Activated T-cell treated with anti-CD3 and anti-CD28 coated beads, Interleukin-2, amount 50 U/mL, for 24 hours (primary cell): Measurements from ENCODE around the gene DOCK7.
"Not testable (repeated sequence)": the region's sequence is repeated elsewhere in the genome, so short reads cannot be mapped to it uniquely, and the experiment has no call there.

Experiments
- DNase-seq: peaks from one replicate; pipeline ENCODE4 v3.0.0-alpha.2; 2020
- H3K27ac Mint-ChIP-seq: 2 replicates; pipeline ENCODE4 v1.8.0; 2020; ENCODE audit warnings: mild to moderate bottlenecking, mixed read lengths
- H3K27me3 Mint-ChIP-seq: 2 replicates; pipeline ENCODE4 v1.8.0; 2020; ENCODE audit warnings: mixed read lengths
- H3K36me3 Mint-ChIP-seq: 2 replicates; pipeline ENCODE4 v1.8.0; 2020; ENCODE audit warnings: low read depth, mixed read lengths
- H3K4me1 Mint-ChIP-seq: 2 replicates; pipeline ENCODE4 v1.8.0; 2020; ENCODE audit warnings: low read depth, mixed read lengths
- H3K4me3 Mint-ChIP-seq: 2 replicates; pipeline ENCODE4 v1.8.0; 2020; ENCODE audit warnings: mild to moderate bottlenecking, moderate library complexity, mixed read lengths
- H3K9me3 Mint-ChIP-seq: 2 replicates; pipeline ENCODE4 v1.8.0; 2020; ENCODE audit warnings: mixed read lengths

The DOCK7 gene

GRCh38 chr1:62608905-62609304, 79.3 kb downstream of the DOCK7 start:
- H3K9me3 Mint-ChIP-seq, result no peaks in the 10 kb centered on the region
- no peak overlapping the region for H3K4me3 Mint-ChIP-seq
- H3K27ac Mint-ChIP-seq, result no peak overlapping the region
- peaks cover 10% of the 10 kb centered on the region for H3K36me3 Mint-ChIP-seq
- DNase-seq, result no peak
- H3K4me1 Mint-ChIP-seq, result no peaks in the 10 kb centered on the region
- H3K27me3 Mint-ChIP-seq, result no peaks in the 10 kb centered on the region

GRCh38 chr1:62601457-62601856, 86.7 kb downstream of the DOCK7 start:
- Mint-ChIP-seq H3K27ac (no peak overlapping the region), H3K27me3 (no peaks in the 10 kb centered on the region), H3K36me3 (no peaks in the 10 kb centered on the region), H3K4me1 (peaks cover 2% of the 10 kb centered on the region), H3K4me3 (no peak overlapping the region), H3K9me3 (no peaks in the 10 kb centered on the region)
- DNase-seq, result no peak

- Mint-ChIP-seq H3K4me3 (no peak overlapping the region), H3K9me3 (no peaks in the 10 kb centered on the region), H3K27me3 (no peaks in the 10 kb centered on the region), H3K36me3 (no peaks in the 10 kb centered on the region), H3K27ac (no peak overlapping the region), H3K4me1 (peaks cover 2% of the 10 kb centered on the region)
- DNase-seq, result no peak
Measured at GRCh38 chr1:62599044-62599443, 89.1 kb downstream of the DOCK7 start.

GRCh38 chr1:62597281-62597680, 90.9 kb downstream of the DOCK7 start, which contains the start of gene ANGPTL3:
Gene ANGPTL3 (plus strand): TSS chr1:62597520. CDS start chr1:62597567, 47 bp downstream.
- Mint-ChIP-seq H3K36me3 (no peaks in the 10 kb centered on the region), H3K9me3 (no peaks in the 10 kb centered on the region), H3K27ac (no peak within 1 kb of the TSS), H3K27me3 (no peaks in the 10 kb centered on the region), H3K4me3 (no peak within 1 kb of the TSS), H3K4me1 (peaks cover 2% of the 10 kb centered on the region)
- no peak for DNase-seq

- H3K4me3 Mint-ChIP-seq, result no peak overlapping the region
- H3K9me3 Mint-ChIP-seq, result no peaks in the 10 kb centered on the region
- no peaks in the 10 kb centered on the region for H3K36me3 Mint-ChIP-seq
- H3K27ac Mint-ChIP-seq, result no peak overlapping the region
- peaks cover 2% of the 10 kb centered on the region for H3K4me1 Mint-ChIP-seq
- H3K27me3 Mint-ChIP-seq, result no peaks in the 10 kb centered on the region
- DNase-seq, result no peak
Measured at GRCh38 chr1:62595647-62596046, 92.5 kb downstream of the DOCK7 start.

- H3K27ac Mint-ChIP-seq, result no peak overlapping the region
- no peak for DNase-seq
- no peaks in the 10 kb centered on the region for H3K4me1 Mint-ChIP-seq
- no peak overlapping the region for H3K4me3 Mint-ChIP-seq
- H3K36me3 Mint-ChIP-seq, result no peaks in the 10 kb centered on the region
- no peaks in the 10 kb centered on the region for H3K27me3 Mint-ChIP-seq
- H3K9me3 Mint-ChIP-seq, result no peaks in the 10 kb centered on the region
Measured at GRCh38 chr1:62593825-62594394, 94.3 kb downstream of the DOCK7 start.

- Mint-ChIP-seq H3K27ac (no peak overlapping the region), H3K4me3 (no peak overlapping the region), H3K36me3 (no peaks in the 10 kb centered on the region), H3K9me3 (no peaks in the 10 kb centered on the region), H3K4me1 (no peaks in the 10 kb centered on the region), H3K27me3 (no peaks in the 10 kb centered on the region)
- DNase-seq, result no peak
Measured at GRCh38 chr1:62590970-62591368, 97.2 kb downstream of the DOCK7 start.

- Mint-ChIP-seq H3K36me3 (no peaks in the 10 kb centered on the region), H3K9me3 (no peaks in the 10 kb centered on the region), H3K27ac (no peak overlapping the region), H3K27me3 (no peaks in the 10 kb centered on the region), H3K4me3 (no peak overlapping the region), H3K4me1 (no peaks in the 10 kb centered on the region)
- DNase-seq, result no peak
Measured at GRCh38 chr1:62590255-62590969, 97.8 kb downstream of the DOCK7 start.

- Mint-ChIP-seq H3K4me3 (no peak overlapping the region), H3K4me1 (no peaks in the 10 kb centered on the region), H3K27ac (no peak overlapping the region), H3K27me3 (no peaks in the 10 kb centered on the region), H3K9me3 (no peaks in the 10 kb centered on the region), H3K36me3 (peaks cover 1% of the 10 kb centered on the region)
- no peak for DNase-seq
Measured at GRCh38 chr1:62589321-62589720, 98.9 kb downstream of the DOCK7 start.

- Mint-ChIP-seq H3K27ac (no peak overlapping the region), H3K36me3 (peaks cover 2% of the 10 kb centered on the region), H3K9me3 (no peaks in the 10 kb centered on the region), H3K27me3 (no peaks in the 10 kb centered on the region), H3K4me1 (no peaks in the 10 kb centered on the region), H3K4me3 (no peak overlapping the region)
- DNase-seq, result no peak
Measured at GRCh38 chr1:62588000-62588399, 100.2 kb downstream of the DOCK7 start.

GRCh38 chr1:62585469-62586155, 102.6 kb downstream of the DOCK7 start:
- no peaks in the 10 kb centered on the region for H3K27me3 Mint-ChIP-seq

GRCh38 chr1:62573675-62574074, 114.5 kb downstream of the DOCK7 start:
- H3K9me3 Mint-ChIP-seq, result peaks cover 5% of the 10 kb centered on the region
- DNase-seq, result no peak
- peaks cover 30% of the 10 kb centered on the region for H3K36me3 Mint-ChIP-seq
- H3K4me1 Mint-ChIP-seq, result no peaks in the 10 kb centered on the region
- no peak overlapping the region for H3K4me3 Mint-ChIP-seq
- H3K27me3 Mint-ChIP-seq, result no peaks in the 10 kb centered on the region
- no peak overlapping the region for H3K27ac Mint-ChIP-seq

More at GRCh38 chr1:62585469-62586155, 102.6 kb downstream of the DOCK7 start:
- no peak for DNase-seq
- Mint-ChIP-seq H3K4me1 (no peaks in the 10 kb centered on the region), H3K9me3 (no peaks in the 10 kb centered on the region), H3K27ac (no peak overlapping the region), H3K4me3 (no peak overlapping the region), H3K36me3 (peaks cover 5% of the 10 kb centered on the region)

- DNase-seq, result no peak
- Mint-ChIP-seq H3K4me3 (no peak overlapping the region), H3K36me3 (peaks cover 34% of the 10 kb centered on the region), H3K4me1 (no peaks in the 10 kb centered on the region), H3K27me3 (no peaks in the 10 kb centered on the region), H3K9me3 (peaks cover 8% of the 10 kb centered on the region), H3K27ac (no peak overlapping the region)
Measured at GRCh38 chr1:62572476-62572875, 115.7 kb downstream of the DOCK7 start.

GRCh38 chr1:62571517-62571916, 116.7 kb downstream of the DOCK7 start:
- Mint-ChIP-seq H3K36me3 (peaks cover 37% of the 10 kb centered on the region), H3K9me3 (peaks cover 10% of the 10 kb centered on the region)
- H3K4me1 Mint-ChIP-seq, DNase-seq, H3K27me3 Mint-ChIP-seq, H3K4me3 Mint-ChIP-seq, H3K27ac Mint-ChIP-seq: not testable (repeated sequence)

- Mint-ChIP-seq H3K36me3 (peaks cover 24% of the 10 kb centered on the region), H3K9me3 (peaks cover 10% of the 10 kb centered on the region)
- DNase-seq, H3K27ac Mint-ChIP-seq, H3K4me3 Mint-ChIP-seq, H3K4me1 Mint-ChIP-seq, H3K27me3 Mint-ChIP-seq: not testable (repeated sequence)
Measured at GRCh38 chr1:62567926-62568325, 120.3 kb downstream of the DOCK7 start.
